ENCODE data around the gene ZNF354C.

DNA sequence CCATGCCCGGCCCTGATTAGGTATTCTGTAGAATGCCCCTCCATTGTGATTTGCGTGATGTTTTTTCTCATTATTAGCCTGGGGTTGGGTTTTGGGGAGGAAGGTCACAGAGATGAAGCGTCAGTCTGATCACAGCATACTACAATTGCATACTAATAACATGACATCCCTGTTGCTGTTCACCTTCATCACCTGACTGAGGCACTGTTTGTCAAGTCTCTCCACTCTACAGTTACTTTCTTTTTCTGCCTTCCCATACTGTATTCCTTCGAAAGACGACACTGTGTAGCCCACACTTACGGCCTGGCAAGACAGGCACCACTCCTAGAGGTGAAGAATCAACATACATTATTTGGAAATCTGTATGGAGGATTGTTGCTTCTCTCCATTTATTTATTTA lies 5.5 kb downstream of the ZNF354C start:
- TF ChIP-seq CTBP1 (IDR thresholded peaks at IDR 0.05; ENCODE audit: borderline replicate concordance) (no peak), BACH1 (tag; IDR thresholded peaks at IDR 0.05) (no peak), ELF1 (tag; IDR thresholded peaks at IDR 0.05) (no peak), ZNF239 (CRISPR knock-in tag; IDR thresholded peaks at IDR 0.05) (no peak), SMAD2 (IDR thresholded peaks at IDR 0.05; ENCODE audit: low read depth, low read length) (no peak), CHD4 (IDR thresholded peaks at IDR 0.05; ENCODE audit: insufficient read depth, insufficient replicate concordance, low read depth, low read length, poor library complexity, severe bottlenecking) (no peak), TCF7L2 (IDR thresholded peaks at IDR 0.05; ENCODE audit: low read depth, low read length) (no peak)
- TF ChIP-seq, protein P1, sequence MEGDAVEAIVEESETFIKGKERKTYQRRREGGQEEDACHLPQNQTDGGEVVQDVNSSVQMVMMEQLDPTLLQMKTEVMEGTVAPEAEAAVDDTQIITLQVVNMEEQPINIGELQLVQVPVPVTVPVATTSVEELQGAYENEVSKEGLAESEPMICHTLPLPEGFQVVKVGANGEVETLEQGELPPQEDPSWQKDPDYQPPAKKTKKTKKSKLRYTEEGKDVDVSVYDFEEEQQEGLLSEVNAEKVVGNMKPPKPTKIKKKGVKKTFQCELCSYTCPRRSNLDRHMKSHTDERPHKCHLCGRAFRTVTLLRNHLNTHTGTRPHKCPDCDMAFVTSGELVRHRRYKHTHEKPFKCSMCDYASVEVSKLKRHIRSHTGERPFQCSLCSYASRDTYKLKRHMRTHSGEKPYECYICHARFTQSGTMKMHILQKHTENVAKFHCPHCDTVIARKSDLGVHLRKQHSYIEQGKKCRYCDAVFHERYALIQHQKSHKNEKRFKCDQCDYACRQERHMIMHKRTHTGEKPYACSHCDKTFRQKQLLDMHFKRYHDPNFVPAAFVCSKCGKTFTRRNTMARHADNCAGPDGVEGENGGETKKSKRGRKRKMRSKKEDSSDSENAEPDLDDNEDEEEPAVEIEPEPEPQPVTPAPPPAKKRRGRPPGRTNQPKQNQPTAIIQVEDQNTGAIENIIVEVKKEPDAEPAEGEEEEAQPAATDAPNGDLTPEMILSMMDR (IDR thresholded peaks at IDR 0.05 in 2 of 3, conservative IDR thresholded peaks at IDR 0.05 in 1 of 3; ENCODE audit: insufficient read depth in 2 of 3, low read depth in 1 of 3, low read length in 3 of 3), result peak in 1 of 3 experiments; percentile 19; a peak in 1 of 6 replicates
